Gastrocnemius medialis (tissue), 4 donors: Measurements from ENCODE around the gene EHD1.

Source experiments
- CTCF ChIP-seq, 5 experiments: fragments of 450-650 bp in 3 of 5; fragments of 200-600 bp in 2 of 5; sonication (generic) in 2 of 5; IDR thresholded peaks in 4 of 5; conservative IDR thresholded peaks in 1 of 5; 1 replicate in 4 of 5; 2 replicates in 1 of 5; pipeline ENCODE4 v1.5.1; 2016 to 2019; ENCODE audit warnings: antibody characterized with exemption in 5 of 5, mild to moderate bottlenecking in 3 of 5, moderate library complexity in 3 of 5
- POLR2A ChIP-seq, 2 donors: fragments of 450-650 bp; IDR thresholded peaks; one replicate each; pipeline ENCODE4 v1.6.1; 2017; ENCODE audit warnings: antibody characterized with exemption in 2 of 2, mild to moderate bottlenecking in 2 of 2, moderate library complexity in 2 of 2

DNA sequence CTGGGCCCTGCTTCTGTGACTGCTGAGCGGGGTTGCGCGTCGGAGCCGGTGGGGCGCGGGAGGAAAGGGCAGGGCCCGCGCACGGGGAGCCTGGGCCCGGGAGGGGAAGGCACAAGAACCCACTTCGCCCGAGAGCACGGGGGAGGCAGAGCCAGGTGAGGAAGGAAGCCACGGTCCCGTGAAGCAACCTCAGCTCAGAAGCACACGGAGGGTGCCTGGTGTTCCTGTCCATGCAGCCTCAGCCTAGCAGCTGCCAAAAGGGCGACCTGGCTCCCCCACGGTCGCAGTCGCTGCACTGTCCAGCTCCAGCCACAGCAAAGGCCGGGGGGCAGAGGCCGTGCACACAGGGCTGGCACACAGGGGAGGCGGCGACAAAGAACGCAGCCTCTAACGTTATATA, 24.7 kb downstream of the EHD1 start:
- TF ChIP-seq CTCF (IDR thresholded peaks at IDR 0.05 in 4 of 5, conservative IDR thresholded peaks at IDR 0.05 in 1 of 5) (no peak), POLR2A (IDR thresholded peaks at IDR 0.05) (no peak)
